Activated naive CD8-positive, alpha-beta T cell treated with anti-CD3 and anti-CD28 coated beads, Interleukin-2, amount 10 ng/mL, durations not matched to agents 7 days and 5 days (primary cell): ENCODE measurements around the gene SOX13. TPM values are rescaled to one million over a fixed set of nuclear protein-coding genes. Genes with fewer than 3 reads are reported as not detected.

Source experiments
- ATAC-seq: fragments of 150-1000 bp; cut with Tn5 transposase; one replicate; pipeline ENCODE4 v1.10.0; 2021; ENCODE audit warnings: low read depth, moderate library complexity
- POLR2A ChIA-PET: fragments of 350-600 bp; sonication (Branson Sonifier 250); formaldehyde crosslinking; loops from one replicate; lab custom pipeline; 2021; ENCODE audit warnings: antibody characterized with exemption; lab: Charles Lee
- DNase-seq: peaks from one replicate; pipeline ENCODE4 v3.0.0; 2021
- H3K27ac Mint-ChIP-seq: one replicate; pipeline ENCODE4 v1.8.0; 2022; ENCODE audit warnings: mild to moderate bottlenecking, mixed read lengths
- H3K27me3 Mint-ChIP-seq: one replicate; pipeline ENCODE4 v1.8.0; 2022; ENCODE audit warnings: mild to moderate bottlenecking, moderate library complexity, mixed read lengths
- H3K36me3 Mint-ChIP-seq: one replicate; pipeline ENCODE4 v1.8.0; 2021; ENCODE audit warnings: mild to moderate bottlenecking, mixed read lengths
- H3K4me1 Mint-ChIP-seq: one replicate; pipeline ENCODE4 v1.8.0; 2021; ENCODE audit warnings: mixed read lengths
- H3K4me3 Mint-ChIP-seq: one replicate; pipeline ENCODE4 v1.8.0; 2022; ENCODE audit warnings: mild to moderate bottlenecking, moderate library complexity, mixed read lengths
- H3K9me3 Mint-ChIP-seq: one replicate; pipeline ENCODE4 v1.8.0; 2021; ENCODE audit warnings: mixed read lengths
- total RNA-seq, 2 experiments: library from RNA; stranded (reverse); gene quantifications; one replicate each; pipeline ENCODE4 v1.2.3, GENCODE V29; 2021

The SOX13 gene
- total RNA-seq, result 1 to 10 TPM; 3.9 to 4.0 TPM

- Mint-ChIP-seq H3K4me1 (peaks cover 8% of the 10 kb centered on the region), H3K27me3 (peaks cover 80% of the 10 kb centered on the region), H3K27ac (no peak within 1 kb of the TSS), H3K36me3 (no peaks in the 10 kb centered on the region), H3K9me3 (no peaks in the 10 kb centered on the region), H3K4me3 (peak within 1 kb of the TSS; percentile 68)
- peak; percentile 59 for ATAC-seq
- POLR2A ChIA-PET, result no interaction called here
- DNase-seq, result peak; percentile 48
These were observed at the start of gene SOX13 for GRCh38 chr1:204072931-204073836. Gene SOX13 (plus strand): TSS chr1:204073115. CDS start chr1:204112916, 39,801 bp downstream.

GRCh38 chr1:204025917-204026707 lies 46.8 kb upstream of the SOX13 start:
- H3K4me3 Mint-ChIP-seq, result no peak overlapping the region
- ATAC-seq (no peak), DNase-seq (no peak)
- no peak overlapping the region for H3K27ac Mint-ChIP-seq
- H3K4me1 Mint-ChIP-seq, result no peaks in the 10 kb centered on the region
- H3K27me3 Mint-ChIP-seq, result peaks cover 30% of the 10 kb centered on the region
- POLR2A ChIA-PET, result no interaction called here
- no peaks in the 10 kb centered on the region for H3K9me3 Mint-ChIP-seq
- no peaks in the 10 kb centered on the region for H3K36me3 Mint-ChIP-seq

GRCh38 chr1:204027446-204027845 lies 45.5 kb upstream of the SOX13 start:
- POLR2A ChIA-PET, result no interaction called here
- Mint-ChIP-seq H3K27ac (no peak overlapping the region), H3K27me3 (peaks cover 30% of the 10 kb centered on the region), H3K36me3 (no peaks in the 10 kb centered on the region), H3K4me1 (no peaks in the 10 kb centered on the region), H3K9me3 (no peaks in the 10 kb centered on the region), H3K4me3 (no peak overlapping the region)
- ATAC-seq (no peak), DNase-seq (no peak)

GRCh38 chr1:204029016-204029415 lies 43.9 kb upstream of the SOX13 start:
- ATAC-seq (no peak), DNase-seq (no peak)
- Mint-ChIP-seq H3K9me3 (no peaks in the 10 kb centered on the region), H3K27me3 (peaks cover 32% of the 10 kb centered on the region), H3K4me3 (no peak overlapping the region), H3K27ac (no peak overlapping the region), H3K36me3 (no peaks in the 10 kb centered on the region), H3K4me1 (no peaks in the 10 kb centered on the region)
- POLR2A ChIA-PET, result no interaction called here

- POLR2A ChIA-PET, result no interaction called here
- no peak overlapping the region for H3K27ac Mint-ChIP-seq
- DNase-seq, result no peak
These were observed 41.7 kb upstream of the SOX13 start for GRCh38 chr1:204031098-204031710.

GRCh38 chr1:204032642-204033235 lies 40.2 kb upstream of the SOX13 start:
- POLR2A ChIA-PET, result no interaction called here
- Mint-ChIP-seq H3K4me1 (no peaks in the 10 kb centered on the region), H3K36me3 (no peaks in the 10 kb centered on the region), H3K27ac (no peak overlapping the region), H3K4me3 (no peak overlapping the region), H3K27me3 (peaks cover 8% of the 10 kb centered on the region), H3K9me3 (no peaks in the 10 kb centered on the region)
- DNase-seq, result no peak
- no peak for ATAC-seq

More at GRCh38 chr1:204031098-204031710, 41.7 kb upstream of the SOX13 start:
- Mint-ChIP-seq H3K36me3 (no peaks in the 10 kb centered on the region), H3K4me1 (no peaks in the 10 kb centered on the region), H3K4me3 (no peak overlapping the region), H3K9me3 (no peaks in the 10 kb centered on the region), H3K27me3 (peaks cover 20% of the 10 kb centered on the region)
- ATAC-seq, result no peak

- ATAC-seq, result no peak
- Mint-ChIP-seq H3K9me3 (no peaks in the 10 kb centered on the region), H3K4me3 (no peak overlapping the region), H3K27ac (no peak overlapping the region), H3K4me1 (no peaks in the 10 kb centered on the region), H3K27me3 (peaks cover 6% of the 10 kb centered on the region), H3K36me3 (no peaks in the 10 kb centered on the region)
- no peak for DNase-seq
- POLR2A ChIA-PET, result no interaction called here
These were observed 39.6 kb upstream of the SOX13 start for GRCh38 chr1:204033306-204033705.

- ATAC-seq (no peak), DNase-seq (no peak)
- Mint-ChIP-seq H3K9me3 (no peaks in the 10 kb centered on the region), H3K27ac (no peak overlapping the region), H3K4me1 (no peaks in the 10 kb centered on the region), H3K27me3 (peaks cover 6% of the 10 kb centered on the region), H3K4me3 (no peak overlapping the region), H3K36me3 (no peaks in the 10 kb centered on the region)
- POLR2A ChIA-PET, result no interaction called here
These were observed 35.8 kb upstream of the SOX13 start for GRCh38 chr1:204036882-204037655.

GRCh38 chr1:204041232-204041767 lies 31.6 kb upstream of the SOX13 start:
- ATAC-seq (no peak), DNase-seq (no peak)
- POLR2A ChIA-PET, result no interaction called here
- Mint-ChIP-seq H3K4me1 (no peaks in the 10 kb centered on the region), H3K27ac (no peak overlapping the region), H3K27me3 (peaks cover 6% of the 10 kb centered on the region), H3K36me3 (no peaks in the 10 kb centered on the region), H3K4me3 (no peak overlapping the region), H3K9me3 (no peaks in the 10 kb centered on the region)

- H3K27ac Mint-ChIP-seq, result no peak overlapping the region
- no peaks in the 10 kb centered on the region for H3K36me3 Mint-ChIP-seq
- no peaks in the 10 kb centered on the region for H3K9me3 Mint-ChIP-seq
- H3K4me3 Mint-ChIP-seq, result no peak overlapping the region
- POLR2A ChIA-PET, result no interaction called here
- H3K4me1 Mint-ChIP-seq, result no peaks in the 10 kb centered on the region
- H3K27me3 Mint-ChIP-seq, result peaks cover 6% of the 10 kb centered on the region
- no peak for DNase-seq
- no peak for ATAC-seq
These were observed 31.0 kb upstream of the SOX13 start for GRCh38 chr1:204041803-204042505.

- Mint-ChIP-seq H3K27me3 (peaks cover 4% of the 10 kb centered on the region), H3K36me3 (no peaks in the 10 kb centered on the region), H3K27ac (no peak overlapping the region), H3K4me3 (no peak overlapping the region), H3K9me3 (no peaks in the 10 kb centered on the region), H3K4me1 (no peaks in the 10 kb centered on the region)
- DNase-seq (no peak), ATAC-seq (no peak)
- POLR2A ChIA-PET, result no interaction called here
These were observed 30.4 kb upstream of the SOX13 start for GRCh38 chr1:204042516-204042915.

- DNase-seq (no peak), ATAC-seq (no peak)
- no peaks in the 10 kb centered on the region for H3K36me3 Mint-ChIP-seq
- no peak overlapping the region for H3K4me3 Mint-ChIP-seq
- no peak overlapping the region for H3K27ac Mint-ChIP-seq
- no peaks in the 10 kb centered on the region for H3K9me3 Mint-ChIP-seq
- peaks cover 4% of the 10 kb centered on the region for H3K27me3 Mint-ChIP-seq
- POLR2A ChIA-PET, result interaction anchor here (0.5 kb wide), 1 partner anchor 34 kb away, joined by 3 read pairs; no protein-coding TSS in a partner anchor
- H3K4me1 Mint-ChIP-seq, result no peaks in the 10 kb centered on the region
These were observed 29.2 kb upstream of the SOX13 start for GRCh38 chr1:204043680-204044079.
